ENCODE measurements around the gene SLC38A5.
"Not testable (repeated sequence)": the region's sequence is repeated elsewhere in the genome, so short reads cannot be mapped to it uniquely, and the experiment has no call there.

Gene SLC38A5

DNA sequence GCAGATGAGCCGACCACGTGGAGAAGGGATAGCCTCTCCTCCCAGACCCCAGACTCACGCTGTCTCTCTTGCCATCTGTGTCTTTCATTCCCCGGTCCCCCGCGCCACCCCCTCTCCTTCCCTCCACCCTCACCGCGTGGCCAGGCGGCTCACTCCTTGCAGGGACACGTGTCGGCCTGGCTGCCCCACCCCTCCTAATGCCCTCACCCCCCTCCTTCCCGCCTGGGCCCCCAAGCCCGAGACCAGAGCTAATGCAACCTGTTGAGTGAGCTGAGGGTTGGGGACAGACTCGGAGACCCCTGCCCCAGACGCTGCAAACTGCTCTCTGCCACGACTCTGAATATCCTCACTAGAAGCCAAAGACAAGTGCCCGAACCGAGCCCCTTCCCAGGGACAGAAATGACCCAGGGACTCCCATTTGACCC lies 1.8 kb downstream of the SLC38A5 start:
- no peak for DNase-seq (ENCODE audit: low read depth)

DNA sequence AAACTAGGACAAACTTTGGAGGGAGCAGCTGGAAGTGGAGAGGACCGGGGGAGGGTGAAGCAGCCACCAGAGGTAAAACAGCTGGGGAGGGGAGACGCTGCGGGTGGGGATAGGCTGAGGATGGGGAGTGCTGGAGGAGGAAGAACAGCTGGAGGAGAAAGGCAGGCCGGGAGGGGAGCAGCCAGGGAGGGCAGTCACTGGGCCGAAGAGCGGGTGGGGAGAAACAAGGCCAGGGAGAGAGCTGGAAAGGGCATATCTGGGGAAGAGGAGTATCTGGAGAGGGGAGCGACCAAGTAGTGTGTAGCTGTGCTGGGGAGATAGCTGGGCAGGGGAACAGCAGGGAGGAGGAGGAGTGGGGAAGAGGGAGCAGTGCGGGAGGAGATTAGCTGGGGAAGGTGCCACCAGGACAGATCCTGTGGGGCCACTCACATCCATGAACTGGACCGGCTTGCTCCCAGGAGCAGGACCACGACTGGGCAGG lies 2.7 kb downstream of the SLC38A5 start:
- DNase-seq (ENCODE audit: low read depth): no peak

GRCh38 chrX:48466696-48467095 lies 3.4 kb downstream of the SLC38A5 start:
- DNase-seq (ENCODE audit: low read depth): no peak

GRCh38 chrX:48465336-48465933 lies 4.6 kb downstream of the SLC38A5 start:
- DNase-seq (ENCODE audit: low read depth): no peak

- DNase-seq (ENCODE audit: low read depth): no peak
Measured at GRCh38 chrX:48461830-48462229, 8.2 kb downstream of the SLC38A5 start.

GRCh38 chrX:48460606-48461005 lies 9.5 kb downstream of the SLC38A5 start:
- DNase-seq (ENCODE audit: low read depth): no peak

DNA sequence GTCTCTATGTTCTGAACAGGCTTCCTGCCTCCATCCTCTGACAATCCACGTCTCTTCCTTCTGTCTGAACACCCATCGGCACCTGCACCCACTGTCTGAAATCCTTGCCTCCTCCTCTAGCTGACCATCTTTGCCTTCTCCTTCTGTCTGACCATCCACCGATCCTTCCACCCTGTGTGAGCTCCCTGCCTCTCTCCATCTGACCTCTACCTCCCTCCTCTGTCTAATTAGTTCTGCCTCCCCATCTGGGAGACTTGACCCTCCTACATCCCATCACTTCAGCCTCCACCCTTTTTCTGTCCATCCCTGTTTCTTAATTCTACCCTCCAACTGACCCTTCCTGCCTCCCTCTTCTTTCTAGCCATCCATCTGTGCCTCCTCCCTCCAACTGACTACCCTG lies 10.0 kb downstream of the SLC38A5 start:
- DNase-seq (ENCODE audit: low read depth): no peak

DNA sequence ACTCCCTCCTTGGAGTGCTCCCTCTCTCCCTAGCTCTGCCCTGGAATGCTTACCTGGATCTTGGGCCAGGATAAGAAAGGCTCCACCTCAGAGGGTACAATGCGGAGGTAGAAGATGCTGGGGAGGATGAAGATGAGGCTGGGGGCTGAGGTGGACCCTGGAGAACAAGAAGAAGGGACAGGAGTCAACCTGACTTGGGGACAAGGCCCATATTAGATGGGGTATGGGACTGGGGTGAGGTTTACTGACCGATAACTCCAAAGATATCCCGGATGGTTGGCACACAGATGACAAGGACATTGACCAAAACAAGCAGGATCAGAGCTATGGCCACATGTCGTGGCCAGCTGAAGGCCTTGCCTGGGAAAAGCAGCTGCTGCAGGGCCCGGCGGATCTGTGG lies 10.6 kb downstream of the SLC38A5 start:
- DNase-seq (ENCODE audit: low read depth): no peak

- DNase-seq (ENCODE audit: low read depth): no peak
Measured at GRCh38 chrX:48458711-48459110, 11.3 kb downstream of the SLC38A5 start.

DNA sequence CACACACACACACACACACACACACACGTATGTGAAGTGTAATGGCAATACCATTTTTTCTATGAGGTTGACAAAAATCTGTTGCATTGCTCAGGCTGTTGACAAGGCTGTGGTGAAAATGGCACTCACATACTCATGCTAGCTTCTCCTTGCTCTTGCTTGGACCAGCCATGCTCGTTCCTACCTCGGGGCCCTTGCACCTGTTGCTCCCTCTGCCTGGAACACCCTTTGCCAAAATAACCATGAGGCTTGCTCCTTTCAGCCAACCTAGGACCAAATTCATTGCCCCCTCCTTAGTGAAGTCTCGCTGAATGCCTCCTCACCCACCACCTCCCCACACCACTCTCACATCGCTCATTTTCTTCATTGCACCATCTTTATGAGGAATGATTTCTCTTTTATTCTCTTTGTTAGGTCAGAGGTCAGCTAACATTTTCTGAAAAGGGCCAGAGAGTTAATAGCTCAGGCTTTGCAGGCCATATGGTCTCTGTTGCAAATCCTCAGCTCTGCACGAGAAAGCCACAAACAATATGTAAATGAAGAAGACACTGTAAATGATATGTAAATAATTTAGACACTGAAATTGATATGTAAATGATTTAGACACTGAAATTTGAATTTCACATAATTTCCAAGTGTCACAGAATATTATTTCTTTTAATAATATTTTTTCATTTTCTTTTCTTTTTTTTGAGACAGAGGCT lies 13.3 kb downstream of the SLC38A5 start:
- DNase-seq (ENCODE audit: low read depth): no peak

DNA sequence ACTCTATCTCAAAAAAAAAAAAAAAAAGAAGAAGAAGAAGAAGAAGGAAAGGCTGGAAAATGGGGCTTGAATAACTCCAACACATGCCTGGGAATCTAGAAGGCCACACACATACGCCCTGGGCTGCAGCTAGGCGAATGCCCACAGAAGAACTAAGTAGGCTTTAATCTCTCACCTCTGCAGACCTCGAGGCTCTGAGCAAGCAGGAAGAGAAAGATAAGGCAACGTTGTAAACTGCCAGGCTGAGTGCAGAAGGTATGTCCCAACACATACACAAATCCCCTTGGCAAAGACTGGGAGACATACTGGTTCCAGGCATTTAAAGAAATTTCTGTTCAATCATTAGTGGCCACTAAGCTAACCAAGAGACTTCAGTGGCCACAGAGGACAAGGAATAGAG lies 18.4 kb downstream of the SLC38A5 start:
- DNase-seq (ENCODE audit: low read depth): no peak

- no peak for DNase-seq (ENCODE audit: low read depth)
Measured at GRCh38 chrX:48450076-48450475, 20.0 kb downstream of the SLC38A5 start.

DNA sequence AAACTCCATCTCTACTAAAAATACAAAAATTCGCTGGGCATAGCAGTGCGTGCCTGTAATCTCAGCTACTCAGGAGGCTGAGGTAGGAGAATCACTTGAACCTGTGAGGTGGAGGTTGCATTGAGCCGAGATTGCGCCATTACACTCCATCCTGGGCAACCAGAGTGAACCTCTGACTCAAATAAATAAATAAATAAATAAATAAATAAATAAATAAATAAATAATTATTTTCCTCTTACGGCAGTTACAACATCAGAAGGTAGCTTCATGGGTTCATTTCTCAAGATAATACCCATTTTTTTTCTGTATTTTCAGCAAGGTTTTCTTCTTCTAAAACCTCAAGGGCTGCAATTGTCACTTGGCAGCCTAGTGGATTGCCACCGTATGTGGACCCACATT lies 22.9 kb downstream of the SLC38A5 start:
- not testable (repeated sequence) for DNase-seq (ENCODE audit: low read depth)

DNA sequence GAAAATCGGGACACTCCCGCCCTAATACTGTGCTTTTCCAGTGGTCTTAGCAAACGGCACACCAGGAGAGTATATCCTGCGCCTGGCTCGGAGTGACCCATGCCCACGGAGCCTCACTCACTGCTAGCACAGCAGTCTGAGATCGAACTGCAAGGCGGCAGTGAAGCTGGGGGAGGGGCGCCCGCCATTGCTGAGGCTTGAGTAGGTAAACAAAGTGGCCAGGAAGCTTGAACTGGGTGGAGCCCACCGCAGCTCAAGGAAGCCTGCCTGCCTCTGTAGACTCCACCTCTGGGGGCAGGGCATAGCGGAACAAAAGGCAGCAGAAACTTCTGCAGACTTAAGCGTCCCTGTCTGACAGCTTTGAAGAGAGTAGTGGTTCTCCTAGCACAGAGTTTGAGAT lies 36.3 kb downstream of the SLC38A5 start:
- not testable (repeated sequence) for DNase-seq (ENCODE audit: low read depth)

- not testable (repeated sequence) for DNase-seq (ENCODE audit: low read depth)
Measured at GRCh38 chrX:48430166-48430565, 39.9 kb downstream of the SLC38A5 start.

- DNase-seq (ENCODE audit: low read depth): not testable (repeated sequence)
Measured at GRCh38 chrX:48429606-48430005, 40.5 kb downstream of the SLC38A5 start.

DNA sequence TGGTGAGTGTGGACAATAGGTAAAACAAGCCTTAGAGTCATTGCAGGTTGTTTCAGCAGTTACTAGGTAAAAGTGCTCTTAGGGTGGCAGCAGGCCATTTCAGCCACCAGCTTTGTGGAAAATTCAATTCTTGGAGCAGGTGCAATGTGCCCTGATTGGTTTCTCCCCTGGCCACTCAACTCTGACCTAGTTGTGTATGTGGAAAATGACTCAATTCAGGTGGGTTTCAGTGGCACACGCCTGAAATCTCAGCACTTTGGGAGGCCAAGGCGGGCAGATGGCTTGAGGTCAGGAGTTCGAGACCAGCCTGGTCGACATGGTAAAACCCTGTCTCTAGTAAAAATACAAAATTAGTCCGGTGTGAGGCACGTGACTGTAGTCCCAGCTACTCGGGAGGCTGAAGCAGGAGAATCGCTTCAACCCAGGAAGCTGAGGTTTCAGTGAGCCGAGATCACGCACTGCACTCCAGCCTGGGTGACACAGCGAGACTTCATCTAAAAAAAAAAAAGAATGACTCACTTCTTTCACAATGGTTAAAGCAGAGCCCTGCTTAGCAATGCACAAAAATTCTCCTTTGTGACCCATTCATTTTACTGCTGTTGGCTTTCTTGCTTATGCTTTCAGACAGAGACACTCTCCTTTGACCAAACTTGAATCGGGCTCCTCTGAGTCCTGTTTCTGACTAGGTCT lies 42.9 kb downstream of the SLC38A5 start:
- not testable (repeated sequence) for DNase-seq (ENCODE audit: low read depth)

DNA sequence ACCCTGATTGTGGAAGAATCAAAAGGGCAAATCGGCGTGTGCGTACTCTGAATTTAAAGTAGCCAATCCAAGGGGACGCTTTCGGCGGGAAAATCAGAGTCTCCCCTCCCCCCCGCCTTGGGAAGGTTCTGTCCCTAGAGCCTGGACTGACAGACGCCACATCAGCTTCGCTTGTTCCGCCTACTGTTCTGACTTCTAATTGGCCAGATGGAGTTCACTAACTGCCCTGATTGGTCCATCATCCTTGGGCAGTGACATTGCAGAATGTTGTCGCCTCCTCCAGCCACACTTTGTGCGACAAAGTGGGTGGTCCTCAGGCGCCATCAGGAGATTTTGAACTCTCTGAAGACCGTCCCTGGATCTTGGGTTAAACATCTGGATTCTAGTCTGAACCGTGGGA lies 58.2 kb downstream of the SLC38A5 start, which contains the start of gene SSX4B:
Gene SSX4B (minus strand): TSS at position 101 of the 400 bp plus-strand sequence. CDS start 588 bp downstream, outside the sequence.
- DNase-seq (ENCODE audit: low read depth): not testable (repeated sequence)

All from activated T-helper 1 cell treated with Interleukin-2 at 50 U/mL for 16 hours (primary cell).